Neural progenitor cell (in vitro differentiated cells): ENCODE results near the gene SHROOM3. TPM values are rescaled to one million over a fixed set of nuclear protein-coding genes. Genes with fewer than 3 reads are reported as not detected.

ENCODE experiments used
- DNase-seq: peaks from one replicate; pipeline ENCODE4 v3.0.0-alpha.2; 2016; ENCODE audit warnings: low spot score
- H2AFZ ChIP-seq: fragments of 200-600 bp; sonication (generic); replicated peaks from 2 replicates; pipeline ENCODE4 v1.6.1; 2016; ENCODE audit warnings: antibody characterized with exemption
- H3F3A ChIP-seq: fragments of 200-600 bp; sonication (generic); 2 replicates; pipeline ENCODE4 v1.6.1; 2016; ENCODE audit warnings: antibody characterized with exemption, low read depth
- H3K27ac ChIP-seq: fragments of 200-600 bp; sonication (generic); 2 replicates; pipeline ENCODE4 v1.5.1; 2016; ENCODE audit warnings: mild to moderate bottlenecking
- H3K27me3 ChIP-seq: fragments of 200-600 bp; sonication (generic); 2 replicates; pipeline ENCODE4 v1.6.1; 2016; ENCODE audit warnings: mild to moderate bottlenecking, moderate library complexity
- H3K36me3 ChIP-seq: fragments of 200-600 bp; sonication (generic); 2 replicates; pipeline ENCODE4 v1.5.1; 2016
- H3K4me1 ChIP-seq: fragments of 200-600 bp; sonication (generic); 2 replicates; pipeline ENCODE4 v1.6.1; 2016; ENCODE audit warnings: mixed run types
- H3K4me2 ChIP-seq: fragments of 200-600 bp; sonication (generic); 2 replicates; pipeline ENCODE4 v1.6.1; 2016
- H3K4me3 ChIP-seq: fragments of 200-600 bp; sonication (generic); 2 replicates; pipeline ENCODE4 v1.5.1; 2016
- H3K79me2 ChIP-seq: fragments of 200-600 bp; sonication (generic); 2 replicates; pipeline ENCODE4 v1.6.1; 2016; ENCODE audit warnings: low read depth
- H3K9ac ChIP-seq: fragments of 200-600 bp; sonication (generic); 2 replicates; pipeline ENCODE4 v1.6.1; 2016
- H3K9me3 ChIP-seq: fragments of 200-600 bp; sonication (generic); 2 replicates; pipeline ENCODE4 v1.5.1; 2016; ENCODE audit warnings: low read depth
- H4K20me1 ChIP-seq: fragments of 200-600 bp; sonication (generic); 2 replicates; pipeline ENCODE4 v1.6.1; 2016; ENCODE audit warnings: low read depth
- H3K27ac Mint-ChIP-seq: 3 replicates; pipeline ENCODE4 v1.8.0; 2021; ENCODE audit warnings: mixed read lengths
- H3K27me3 Mint-ChIP-seq: 2 replicates; pipeline ENCODE4 v1.8.0; 2022; ENCODE audit warnings: low read depth, mild to moderate bottlenecking, inconsistent platforms, moderate library complexity, mixed read lengths; ENCODE audit not compliant: insufficient read depth
- H3K36me3 Mint-ChIP-seq: 3 replicates; pipeline ENCODE4 v1.8.0; 2021; ENCODE audit warnings: mixed read lengths
- H3K4me1 Mint-ChIP-seq: 3 replicates; pipeline ENCODE4 v1.8.0; 2021; ENCODE audit warnings: mixed read lengths
- H3K4me3 Mint-ChIP-seq: 3 replicates; pipeline ENCODE4 v1.8.0; 2021; ENCODE audit warnings: mild to moderate bottlenecking, moderate library complexity, mixed read lengths
- H3K9me3 Mint-ChIP-seq: 3 replicates; pipeline ENCODE4 v1.8.0; 2020; ENCODE audit warnings: mixed read lengths
- EZH2 ChIP-seq: fragments of 200-600 bp; sonication (generic); IDR thresholded peaks from 2 replicates; pipeline ENCODE4 v1.6.1; 2017; ENCODE audit warnings: antibody characterized with exemption, mild to moderate bottlenecking, moderate library complexity
- EZH2phosphoT487 ChIP-seq: fragments of 200-600 bp; sonication (generic); IDR thresholded peaks from 2 replicates; pipeline ENCODE4 v1.6.1; 2017; ENCODE audit warnings: antibody characterized with exemption
- total RNA-seq: library from RNA; depleted of rRNA; stranded (reverse); fragments of >200 nt; gene quantifications from 2 replicates; pipeline ENCODE4 v1.2.3, GENCODE V29; 2015; ENCODE audit warnings: low replicate concordance
- TF ChIP-seq, protein P1 (sequence below): fragments of 200-600 bp; sonication (generic); IDR thresholded peaks from 2 replicates; pipeline ENCODE4 v1.5.1; 2017; ENCODE audit warnings: antibody characterized with exemption, mild to moderate bottlenecking

The SHROOM3 gene
- total RNA-seq, 1 donor from 2014 or later = 36.6 TPM

DNA sequence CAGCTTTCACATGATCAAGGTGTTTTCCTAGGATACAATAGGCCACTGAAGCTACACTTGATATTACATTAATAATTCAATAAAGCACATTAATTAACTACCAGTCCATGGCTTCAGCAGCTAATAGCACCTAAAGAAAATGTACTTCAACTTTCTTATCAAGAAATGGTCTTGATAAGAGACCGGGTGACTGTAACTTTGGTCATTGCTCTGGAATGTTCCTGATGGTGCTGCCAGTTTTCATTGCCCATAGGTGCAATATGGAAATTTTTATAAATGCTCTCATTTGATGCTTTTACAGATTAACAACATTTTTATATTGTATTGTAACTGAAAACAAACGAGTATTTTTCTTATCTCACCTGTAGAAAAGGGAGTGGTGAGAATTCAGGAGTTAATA lies 165.4 kb downstream of the SHROOM3 start:
- Histone ChIP-seq H2AFZ (no peak overlapping the region), H3F3A (peaks cover 12% of the 10 kb centered on the region), H3K27me3 (no peaks in the 10 kb centered on the region), H3K4me2 (no peak overlapping the region), H3K9ac (no peak overlapping the region), H3K4me3 (no peak overlapping the region), H3K27ac (no peak overlapping the region), H3K4me1 (peaks cover 14% of the 10 kb centered on the region), H4K20me1 (peaks cover 50% of the 10 kb centered on the region), H3K9me3 (no peaks in the 10 kb centered on the region), H3K79me2 (peaks cover 18% of the 10 kb centered on the region), H3K36me3 (no peaks in the 10 kb centered on the region)
- peaks cover 2% of the 10 kb centered on the region for H3K27me3 Mint-ChIP-seq
- no peak for DNase-seq
- H3K36me3 Mint-ChIP-seq = peaks cover 5% of the 10 kb centered on the region
- H3K4me3 Mint-ChIP-seq = no peak overlapping the region
- peaks cover 35% of the 10 kb centered on the region for H3K4me1 Mint-ChIP-seq
- no peaks in the 10 kb centered on the region for H3K9me3 Mint-ChIP-seq
- H3K27ac Mint-ChIP-seq = no peak overlapping the region
- TF ChIP-seq EZH2 (no peak), EZH2phosphoT487 (no peak)
- TF ChIP-seq, protein P1, sequence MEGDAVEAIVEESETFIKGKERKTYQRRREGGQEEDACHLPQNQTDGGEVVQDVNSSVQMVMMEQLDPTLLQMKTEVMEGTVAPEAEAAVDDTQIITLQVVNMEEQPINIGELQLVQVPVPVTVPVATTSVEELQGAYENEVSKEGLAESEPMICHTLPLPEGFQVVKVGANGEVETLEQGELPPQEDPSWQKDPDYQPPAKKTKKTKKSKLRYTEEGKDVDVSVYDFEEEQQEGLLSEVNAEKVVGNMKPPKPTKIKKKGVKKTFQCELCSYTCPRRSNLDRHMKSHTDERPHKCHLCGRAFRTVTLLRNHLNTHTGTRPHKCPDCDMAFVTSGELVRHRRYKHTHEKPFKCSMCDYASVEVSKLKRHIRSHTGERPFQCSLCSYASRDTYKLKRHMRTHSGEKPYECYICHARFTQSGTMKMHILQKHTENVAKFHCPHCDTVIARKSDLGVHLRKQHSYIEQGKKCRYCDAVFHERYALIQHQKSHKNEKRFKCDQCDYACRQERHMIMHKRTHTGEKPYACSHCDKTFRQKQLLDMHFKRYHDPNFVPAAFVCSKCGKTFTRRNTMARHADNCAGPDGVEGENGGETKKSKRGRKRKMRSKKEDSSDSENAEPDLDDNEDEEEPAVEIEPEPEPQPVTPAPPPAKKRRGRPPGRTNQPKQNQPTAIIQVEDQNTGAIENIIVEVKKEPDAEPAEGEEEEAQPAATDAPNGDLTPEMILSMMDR = no peak

DNA sequence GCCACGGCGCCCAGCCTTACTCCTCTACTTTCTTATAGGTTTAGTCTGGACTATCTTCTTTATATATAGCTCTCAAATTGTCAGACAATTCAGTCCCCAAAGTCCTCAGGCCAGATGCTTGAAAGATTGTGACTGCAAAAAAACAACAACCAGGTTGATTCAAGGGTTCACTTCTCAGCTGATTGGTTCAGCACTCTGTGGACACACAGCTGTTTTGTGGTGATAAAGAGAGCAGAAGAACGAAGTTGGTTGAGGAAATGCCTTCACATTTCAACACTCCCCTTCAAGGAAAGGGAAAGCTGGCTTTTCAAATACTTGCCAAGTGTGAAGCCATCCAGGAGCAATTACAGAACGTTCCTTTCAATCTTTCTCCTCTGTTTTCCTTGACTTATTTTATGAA lies 166.8 kb downstream of the SHROOM3 start:
- no peak overlapping the region for H3K27ac ChIP-seq
- no peak for DNase-seq
- no peak overlapping the region for H3K4me3 ChIP-seq
- H3K9me3 ChIP-seq = no peaks in the 10 kb centered on the region
- no peaks in the 10 kb centered on the region for H3K27me3 ChIP-seq
- H2AFZ ChIP-seq = no peak overlapping the region
- peaks cover 17% of the 10 kb centered on the region for H3K4me1 ChIP-seq
- Mint-ChIP-seq H3K27me3 (peaks cover 2% of the 10 kb centered on the region), H3K4me3 (no peak overlapping the region), H3K36me3 (peaks cover 4% of the 10 kb centered on the region), H3K4me1 (peaks cover 38% of the 10 kb centered on the region), H3K27ac (no peak overlapping the region), H3K9me3 (no peaks in the 10 kb centered on the region)
- peaks cover 18% of the 10 kb centered on the region for H3K79me2 ChIP-seq
- H3F3A ChIP-seq = peaks cover 13% of the 10 kb centered on the region
- H3K9ac ChIP-seq = no peak overlapping the region
- TF ChIP-seq, protein P1 = no peak
- TF ChIP-seq EZH2phosphoT487 = no peak
- no peak for TF ChIP-seq EZH2
- peaks cover 47% of the 10 kb centered on the region for H4K20me1 ChIP-seq
- H3K4me2 ChIP-seq = no peak overlapping the region
- no peaks in the 10 kb centered on the region for H3K36me3 ChIP-seq

DNA sequence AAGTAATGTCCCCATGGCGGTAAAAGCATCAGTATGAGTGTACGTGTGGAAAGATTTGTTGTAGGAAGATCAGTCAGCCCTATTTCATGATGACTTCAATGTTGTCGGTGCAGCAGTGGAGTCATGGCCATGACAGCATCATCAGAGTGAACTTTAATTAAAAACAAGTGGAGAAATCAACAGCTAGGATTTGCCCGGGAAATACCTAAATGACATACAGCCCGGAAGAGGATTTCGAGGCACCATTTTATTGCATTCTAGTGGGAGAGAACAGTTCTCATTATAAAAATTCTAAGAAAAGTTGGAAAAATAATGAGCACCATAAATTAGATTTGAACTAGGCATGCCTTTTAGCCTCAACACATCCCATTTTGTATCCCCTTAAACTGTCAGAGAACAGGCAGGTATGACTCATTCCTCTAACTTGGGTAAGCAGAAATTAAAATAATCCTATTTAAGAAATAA lies 170.1 kb downstream of the SHROOM3 start:
- Mint-ChIP-seq H3K27ac (no peak overlapping the region), H3K4me1 (peaks cover 22% of the 10 kb centered on the region)

More for the DNA sequence above, 170.1 kb downstream of the SHROOM3 start:
- Mint-ChIP-seq H3K9me3 (no peaks in the 10 kb centered on the region), H3K27me3 (no peaks in the 10 kb centered on the region), H3K36me3 (peaks cover 3% of the 10 kb centered on the region), H3K4me3 (no peak overlapping the region)
- TF ChIP-seq EZH2phosphoT487 (no peak), EZH2 (no peak)
- TF ChIP-seq, protein P1 = no peak
- no peak overlapping the region for H3K9ac ChIP-seq
- H4K20me1 ChIP-seq = peaks cover 23% of the 10 kb centered on the region
- peaks cover 21% of the 10 kb centered on the region for H3K4me1 ChIP-seq
- no peaks in the 10 kb centered on the region for H3K27me3 ChIP-seq
- no peak overlapping the region for H3K4me2 ChIP-seq
- H2AFZ ChIP-seq = no peak overlapping the region
- H3K79me2 ChIP-seq = peaks cover 7% of the 10 kb centered on the region
- H3K27ac ChIP-seq = no peak overlapping the region
- H3K36me3 ChIP-seq = no peaks in the 10 kb centered on the region
- no peaks in the 10 kb centered on the region for H3K9me3 ChIP-seq
- no peak for DNase-seq
- H3K4me3 ChIP-seq = no peak overlapping the region
- H3F3A ChIP-seq = peaks cover 4% of the 10 kb centered on the region
